ENCODE data around the gene ICA1.
"Not testable (repeated sequence)": the region's sequence is repeated elsewhere in the genome, so short reads cannot be mapped to it uniquely, and the experiment has no call there.

The ICA1 gene

GRCh38 chr7:8261711-8262695, at the start of gene ICA1:
ICA1 (minus strand) TSS chr7:8262167; CDS start chr7:8235926, 26,241 bp downstream.
- DNase-seq, result peak; percentile 55

GRCh38 chr7:8310876-8311275, 48.9 kb upstream of the ICA1 start:
- DNase-seq, result no peak

DNA sequence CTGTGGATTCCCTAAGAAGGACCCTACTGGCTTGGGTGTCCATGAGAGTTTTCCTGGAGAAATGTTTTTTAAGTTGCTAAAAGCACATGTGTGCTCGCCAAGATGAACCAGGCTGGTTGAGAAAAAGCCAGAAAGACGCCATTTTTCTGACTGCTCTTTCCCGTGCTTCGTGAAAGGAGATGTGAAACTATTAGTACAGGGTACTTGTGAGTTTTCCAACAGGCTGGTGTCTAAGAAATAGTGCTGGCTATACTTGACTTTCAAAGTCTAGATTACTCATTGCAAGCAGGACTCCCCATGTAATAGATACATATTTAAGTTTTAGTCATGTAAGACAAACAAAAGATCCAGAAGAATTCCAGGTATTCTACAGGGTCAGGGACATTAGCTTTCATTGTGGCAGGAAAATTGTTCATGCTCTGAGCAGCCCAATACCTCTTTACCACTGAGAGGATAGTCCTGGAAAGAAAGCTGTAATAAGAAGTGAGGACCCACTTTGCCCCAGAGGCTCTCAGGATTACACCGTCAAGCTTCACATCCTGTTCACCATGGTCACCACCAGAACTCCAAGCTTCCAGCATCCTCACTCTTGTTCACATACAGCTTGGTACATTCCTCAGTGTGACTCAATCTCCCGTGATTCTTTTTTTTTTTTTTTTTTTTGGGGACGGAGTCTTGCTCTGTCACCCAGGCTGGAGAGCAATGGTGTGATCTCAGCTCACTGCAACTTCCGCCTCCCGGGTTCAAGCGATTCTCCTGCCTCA, 43.8 kb upstream of the ICA1 start:
- DNase-seq, result no peak

DNA sequence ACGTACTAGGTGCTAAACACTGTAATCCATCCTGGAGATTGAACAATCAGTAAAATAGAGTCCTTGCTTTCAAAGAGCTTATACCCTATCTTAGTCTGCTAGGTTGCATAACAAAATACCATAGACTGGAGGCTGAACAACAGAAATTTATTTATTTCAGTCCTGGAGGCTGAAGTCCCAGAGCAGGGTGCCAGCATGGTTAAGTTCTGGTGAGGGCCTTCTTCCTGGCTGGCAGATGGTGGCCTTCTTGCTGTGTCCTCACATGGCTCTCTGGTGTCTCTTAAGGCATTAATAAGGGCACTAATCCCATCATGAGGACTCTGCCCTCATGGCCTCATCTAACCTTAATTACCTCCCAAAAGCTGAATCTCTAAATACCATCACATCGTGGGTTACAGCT, 43.1 kb upstream of the ICA1 start:
- DNase-seq, result no peak

GRCh38 chr7:8303904-8304528, 42.0 kb upstream of the ICA1 start:
- no peak for DNase-seq

GRCh38 chr7:8297023-8297422, 35.1 kb upstream of the ICA1 start:
- not testable (repeated sequence) for DNase-seq

DNA sequence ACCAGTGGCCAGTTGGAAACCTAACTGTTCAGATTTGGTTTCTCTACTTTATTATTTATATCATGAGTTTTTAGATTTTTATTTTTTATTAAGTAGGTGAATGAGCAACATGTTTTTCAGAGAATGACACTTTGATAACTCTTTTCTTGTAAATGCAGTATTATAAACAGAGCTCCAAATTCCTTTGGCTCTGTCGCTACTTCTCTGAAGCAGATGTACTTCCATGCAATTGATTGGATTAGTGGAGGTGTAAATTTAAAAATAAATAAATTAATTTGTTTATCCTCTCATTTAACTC, 34.3 kb upstream of the ICA1 start:
- DNase-seq, result no peak

GRCh38 chr7:8295638-8296361, 33.8 kb upstream of the ICA1 start:
- no peak for DNase-seq

- DNase-seq, result no peak
Observed at GRCh38 chr7:8291397-8292141, 29.6 kb upstream of the ICA1 start.

DNA sequence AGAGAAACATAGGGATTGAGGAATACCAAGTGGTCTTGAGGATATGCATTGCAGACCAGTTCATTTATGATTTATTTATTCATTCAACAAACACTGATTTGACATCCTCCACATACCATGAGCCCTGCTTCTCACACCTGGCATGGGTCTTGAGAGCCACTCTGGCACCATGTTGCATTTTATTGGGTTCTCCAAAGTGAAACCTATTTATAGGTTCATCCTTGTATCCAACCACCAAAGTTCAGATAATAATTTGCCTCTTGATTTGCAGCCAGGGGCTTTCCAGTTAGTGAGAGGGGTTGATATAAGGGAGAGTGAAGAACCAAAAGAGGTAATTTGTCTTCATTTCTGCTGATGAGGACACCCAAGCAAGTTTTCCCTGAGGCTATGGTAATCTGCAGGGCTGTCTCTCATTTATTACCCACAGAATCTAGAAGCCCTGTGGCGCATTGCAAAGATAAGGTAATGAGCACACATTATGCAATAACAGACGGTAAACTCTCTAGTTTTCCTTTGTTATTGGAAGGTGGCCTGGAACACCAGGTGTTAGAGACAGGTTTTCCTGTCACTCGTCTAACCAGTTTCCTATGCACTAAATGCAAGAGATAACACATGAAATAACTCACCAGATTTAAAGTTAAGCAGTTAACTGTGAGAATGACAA, 28.8 kb upstream of the ICA1 start:
- DNase-seq, result no peak

- DNase-seq, result no peak
Observed at GRCh38 chr7:8286118-8286517, 24.2 kb upstream of the ICA1 start.

DNA sequence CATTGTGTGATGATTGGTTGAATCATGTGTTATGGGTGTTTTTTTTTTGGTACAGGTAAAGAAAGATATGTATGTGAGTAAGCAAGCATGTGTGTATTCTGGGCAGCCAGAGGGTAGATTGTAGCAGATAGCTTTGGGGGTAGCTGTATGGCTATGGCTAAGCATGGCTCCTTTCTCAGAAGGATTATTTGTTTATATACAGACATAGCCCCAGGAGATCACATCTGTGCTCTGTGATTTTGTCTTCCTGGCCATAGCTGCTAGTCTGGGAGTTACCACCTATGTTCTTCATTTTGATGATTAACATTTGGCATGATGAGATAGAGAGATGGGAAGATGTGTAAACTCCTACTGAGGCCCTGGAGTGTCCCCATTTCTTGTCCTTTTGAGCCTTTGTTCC, 23.2 kb upstream of the ICA1 start:
- no peak for DNase-seq

GRCh38 chr7:8284606-8285005, 22.6 kb upstream of the ICA1 start:
- DNase-seq, result no peak

DNA sequence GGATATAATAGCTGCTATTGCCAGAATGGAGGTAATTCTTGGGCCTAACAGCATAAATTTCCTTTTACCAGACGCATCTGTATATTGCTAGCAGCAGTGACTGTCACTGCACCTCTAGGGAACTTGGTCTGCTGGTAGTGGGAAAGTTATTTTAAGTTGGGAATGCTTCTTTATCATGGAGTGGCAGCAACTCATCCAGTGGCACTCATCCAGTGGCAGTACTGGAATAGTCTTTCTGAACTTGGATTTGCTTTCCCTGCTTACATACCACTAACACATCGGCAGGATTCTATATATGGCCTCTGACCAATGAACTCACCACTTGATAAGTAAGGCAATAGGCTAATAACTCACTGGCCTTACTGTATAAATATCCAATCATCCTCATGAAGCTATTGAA, 22.0 kb upstream of the ICA1 start:
- no peak for DNase-seq

GRCh38 chr7:8282871-8283270, 20.9 kb upstream of the ICA1 start:
- no peak for DNase-seq

DNA sequence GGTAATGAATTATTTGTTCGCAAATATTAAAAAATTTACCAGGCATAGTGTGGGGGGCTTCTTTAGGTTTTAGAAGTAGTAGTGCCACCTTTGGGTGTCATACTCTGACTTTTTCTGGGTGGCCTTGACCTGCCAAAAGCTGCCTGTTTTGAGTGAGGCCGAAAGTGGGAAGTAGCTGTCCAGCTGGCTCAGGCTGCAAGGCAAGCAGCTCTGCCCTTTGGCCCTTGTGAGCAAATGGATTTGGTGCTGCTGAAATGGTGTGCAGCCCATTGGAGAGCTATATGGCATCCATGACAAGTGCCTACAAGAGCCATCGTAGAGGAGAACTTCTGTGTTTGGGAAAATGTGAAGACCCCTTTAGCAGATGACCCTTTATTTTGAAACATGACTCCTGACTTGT, 20.2 kb upstream of the ICA1 start:
- no peak for DNase-seq

DNA sequence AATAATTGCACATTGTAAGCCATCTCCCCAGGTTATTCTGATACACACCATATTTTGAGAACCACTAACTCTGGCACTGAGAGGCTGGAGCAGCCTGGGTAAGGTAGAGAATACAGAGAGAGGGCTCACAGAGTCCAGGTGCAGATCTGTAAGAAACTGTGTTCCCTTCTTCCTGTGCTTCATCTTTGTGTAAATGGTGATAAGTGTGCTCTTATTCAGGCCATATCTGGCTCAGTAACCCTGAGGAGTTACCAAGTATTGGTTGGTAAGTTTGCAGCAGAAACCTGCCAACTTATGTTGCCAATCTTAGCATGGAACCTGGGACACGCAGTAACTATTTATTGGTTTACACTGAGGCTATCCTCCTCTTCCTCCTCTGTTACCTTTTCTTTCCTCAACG, 16.2 kb upstream of the ICA1 start:
- DNase-seq, result no peak

DNA sequence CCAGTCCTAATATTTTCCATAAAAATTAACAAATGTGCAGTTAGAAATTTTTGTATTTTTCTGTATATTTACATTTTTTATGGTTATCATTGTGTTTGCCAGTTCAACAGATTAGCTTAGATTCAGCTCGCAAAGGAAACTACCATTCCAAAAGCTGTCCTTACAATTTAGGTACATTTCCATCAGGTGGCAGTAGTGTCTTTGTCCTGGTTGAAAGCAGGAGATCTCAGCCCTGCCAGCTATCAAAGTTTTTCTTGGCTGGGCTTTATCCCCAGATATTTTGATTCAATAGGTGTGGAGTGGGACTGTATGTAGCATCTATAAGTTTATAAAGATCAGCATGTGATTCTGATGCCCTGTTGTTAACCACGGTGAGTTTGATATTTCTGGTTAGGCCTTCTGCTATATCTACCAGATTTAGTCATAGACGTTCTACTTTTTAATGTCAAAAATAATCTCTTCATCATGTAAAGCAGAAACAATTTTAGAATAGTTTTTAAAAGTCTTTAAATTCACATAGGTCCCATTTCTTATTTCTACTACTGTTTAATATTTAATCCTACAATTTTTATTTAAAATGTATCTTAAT, 15.5 kb upstream of the ICA1 start:
- DNase-seq, result no peak

DNA sequence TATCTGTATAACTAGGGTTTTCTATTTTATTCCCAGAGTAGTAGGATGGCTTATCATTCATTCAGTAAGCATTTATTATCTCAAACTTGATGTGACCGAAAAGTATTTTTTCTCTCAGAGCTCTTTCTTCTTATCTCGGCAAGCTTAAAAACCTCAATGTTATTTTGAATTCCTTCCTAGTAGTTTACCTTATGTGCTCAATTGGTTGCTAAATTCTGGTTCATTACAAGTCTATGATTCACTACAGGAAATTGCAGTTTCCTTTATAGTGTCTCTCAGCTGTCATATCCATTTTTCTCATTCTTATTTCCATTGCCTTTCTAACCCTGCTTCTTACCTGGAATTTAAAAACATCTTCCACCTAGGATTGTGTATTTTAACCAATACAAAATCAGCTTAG, 12.6 kb upstream of the ICA1 start:
- DNase-seq, result no peak

- DNase-seq, result no peak
Observed at GRCh38 chr7:8271960-8272359, 10.0 kb upstream of the ICA1 start.

DNA sequence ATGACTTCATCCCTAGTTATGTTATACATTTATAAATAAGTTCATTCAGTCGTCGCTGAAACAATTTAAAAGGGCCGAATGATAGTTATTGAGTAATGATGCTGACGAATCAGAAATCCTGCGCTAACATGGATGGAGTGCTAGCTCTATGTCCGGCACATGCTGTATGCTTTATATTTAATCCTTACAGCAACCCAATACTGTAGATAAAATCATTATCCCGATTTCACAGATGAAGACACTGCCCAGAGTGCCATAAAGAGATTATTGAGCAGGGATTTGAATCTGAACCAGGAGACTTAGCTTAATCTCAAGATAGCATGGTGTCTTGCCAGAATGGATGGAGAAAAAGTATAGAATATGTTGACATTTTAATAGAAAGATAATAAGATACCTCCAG, 1.1 kb upstream of the ICA1 start:
- no peak for DNase-seq

All from left hindlimb (tissue), 1 donor.